HG02840 (cell line): ENCODE data around the gene SERPINA5.

Source experiments
- ATAC-seq: cut with Tn5 transposase; IDR thresholded peaks from one replicate; pipeline ENCODE4 v1.9.1; 2021; ENCODE audit warnings: mild to moderate bottlenecking, moderate library complexity, moderate number of reproducible peaks; ENCODE audit not compliant: unreplicated experiment, low FRiP score

Gene SERPINA5

GRCh38 chr14:94548999-94549985, 31.9 kb upstream of the SERPINA5 start:
- no peak for ATAC-seq

GRCh38 chr14:94550041-94550440, 31.2 kb upstream of the SERPINA5 start:
- no peak for ATAC-seq

DNA sequence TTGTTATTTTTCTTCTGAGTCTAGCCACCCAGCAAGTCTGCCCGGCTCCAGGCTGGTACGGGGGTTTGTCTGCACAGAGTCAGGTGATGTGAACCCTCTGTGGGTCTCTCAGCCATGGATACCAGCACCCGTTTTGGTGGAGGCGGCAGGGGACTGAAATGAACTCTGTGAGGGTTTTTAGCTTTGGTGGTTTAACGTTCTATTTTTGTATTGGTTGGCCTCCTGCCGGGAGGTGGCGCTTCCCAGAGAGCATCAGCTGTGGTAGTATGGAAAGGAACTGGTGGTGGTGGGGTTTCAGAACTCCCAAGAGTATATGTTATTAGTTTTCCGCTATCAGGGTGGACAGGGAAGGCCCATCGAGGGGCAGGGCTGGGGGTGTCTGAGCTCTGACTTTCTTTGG, 25.2 kb upstream of the SERPINA5 start:
- ATAC-seq, result no peak

GRCh38 chr14:94557327-94557726, 23.9 kb upstream of the SERPINA5 start:
- ATAC-seq, result no peak

GRCh38 chr14:94558842-94559241, 22.4 kb upstream of the SERPINA5 start:
- no peak for ATAC-seq

GRCh38 chr14:94559638-94560290, 21.5 kb upstream of the SERPINA5 start:
- no peak for ATAC-seq

GRCh38 chr14:94560291-94560665, 20.9 kb upstream of the SERPINA5 start:
- ATAC-seq, result no peak

DNA sequence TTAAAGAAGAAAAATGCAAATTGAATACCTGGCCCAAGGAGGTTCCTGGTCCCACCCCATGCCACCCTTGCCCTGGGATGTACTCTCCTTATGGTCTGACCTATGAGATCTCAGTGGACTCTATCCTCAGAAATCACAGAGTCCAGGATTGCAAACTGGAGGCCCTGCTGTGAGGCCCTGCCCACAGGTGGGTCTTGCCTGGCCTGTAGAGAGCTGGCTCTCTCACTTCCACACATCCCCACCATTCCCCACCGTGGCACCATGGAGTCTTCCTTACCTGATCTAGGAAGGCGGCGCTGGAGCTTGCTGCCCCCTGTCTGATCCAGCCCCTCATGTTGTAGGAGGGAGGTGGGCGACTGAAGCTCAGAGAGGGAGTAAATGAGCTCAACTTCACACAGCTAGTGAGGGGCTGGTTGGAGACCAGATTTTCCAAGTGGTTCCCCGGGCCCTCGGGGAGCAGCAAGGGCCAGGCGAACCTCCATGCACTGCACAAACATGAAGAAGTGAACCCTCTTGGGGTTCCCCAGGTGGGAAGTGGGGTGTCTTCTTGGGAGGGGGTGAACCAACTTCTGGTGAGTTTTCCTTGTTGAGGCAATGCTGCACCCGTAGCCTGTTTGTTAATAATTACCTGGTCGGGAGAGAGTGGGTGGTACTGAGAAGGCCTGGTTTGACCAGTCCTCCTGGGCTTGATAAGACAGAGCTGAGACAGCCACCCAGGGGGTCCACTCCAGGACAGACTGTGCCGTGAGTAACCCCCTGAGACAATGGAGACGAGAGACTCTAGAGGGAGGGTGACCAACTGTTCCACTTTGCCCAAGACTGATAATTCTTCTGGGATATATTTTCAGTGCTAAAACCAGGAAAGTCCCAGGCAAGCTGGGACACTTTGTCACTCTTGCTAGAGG, 20.2 kb upstream of the SERPINA5 start, which contains the start of gene SERPINA4:
TSS of gene SERPINA4 (plus strand) at position 692 of the 905 bp plus-strand sequence. CDS start 2,041 bp downstream, outside the sequence.
- ATAC-seq, result no peak

DNA sequence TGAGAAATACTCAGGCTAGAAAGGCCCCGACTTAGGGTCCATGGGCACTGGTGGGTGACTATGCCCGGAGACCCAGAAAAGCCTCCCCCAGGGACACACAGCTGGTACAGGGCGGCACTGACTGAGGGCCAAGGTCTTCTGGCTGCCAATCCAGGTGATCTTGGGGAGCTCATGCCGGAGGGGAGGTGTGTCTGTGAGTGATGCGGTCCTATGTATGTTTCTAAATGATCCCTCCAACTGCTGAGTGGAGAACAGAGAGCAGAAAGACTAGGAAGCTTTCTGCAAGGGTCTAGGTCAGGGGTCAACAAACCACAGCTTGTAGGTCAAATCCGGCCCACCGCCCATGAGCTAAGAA, 19.6 kb upstream of the SERPINA5 start:
- no peak for ATAC-seq

DNA sequence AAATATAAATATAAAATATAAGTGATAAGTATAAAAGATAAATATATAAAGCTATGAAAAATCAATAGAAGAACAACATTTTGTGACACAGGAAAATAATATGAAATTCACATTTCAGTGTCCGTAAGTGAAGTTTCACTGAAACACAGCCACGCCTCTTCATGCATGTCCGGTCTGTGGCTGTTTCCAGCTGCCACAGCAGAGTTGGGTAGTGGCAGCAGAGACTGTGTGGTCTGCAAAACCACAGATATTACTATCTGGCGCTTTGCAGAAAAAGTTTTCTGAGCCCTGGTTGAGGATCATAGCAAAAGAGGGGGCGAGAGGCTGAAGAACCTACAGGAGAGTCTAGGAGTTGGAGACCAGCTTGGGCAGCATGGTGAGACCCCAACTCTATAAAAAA, 19.2 kb upstream of the SERPINA5 start:
- ATAC-seq, result no peak

DNA sequence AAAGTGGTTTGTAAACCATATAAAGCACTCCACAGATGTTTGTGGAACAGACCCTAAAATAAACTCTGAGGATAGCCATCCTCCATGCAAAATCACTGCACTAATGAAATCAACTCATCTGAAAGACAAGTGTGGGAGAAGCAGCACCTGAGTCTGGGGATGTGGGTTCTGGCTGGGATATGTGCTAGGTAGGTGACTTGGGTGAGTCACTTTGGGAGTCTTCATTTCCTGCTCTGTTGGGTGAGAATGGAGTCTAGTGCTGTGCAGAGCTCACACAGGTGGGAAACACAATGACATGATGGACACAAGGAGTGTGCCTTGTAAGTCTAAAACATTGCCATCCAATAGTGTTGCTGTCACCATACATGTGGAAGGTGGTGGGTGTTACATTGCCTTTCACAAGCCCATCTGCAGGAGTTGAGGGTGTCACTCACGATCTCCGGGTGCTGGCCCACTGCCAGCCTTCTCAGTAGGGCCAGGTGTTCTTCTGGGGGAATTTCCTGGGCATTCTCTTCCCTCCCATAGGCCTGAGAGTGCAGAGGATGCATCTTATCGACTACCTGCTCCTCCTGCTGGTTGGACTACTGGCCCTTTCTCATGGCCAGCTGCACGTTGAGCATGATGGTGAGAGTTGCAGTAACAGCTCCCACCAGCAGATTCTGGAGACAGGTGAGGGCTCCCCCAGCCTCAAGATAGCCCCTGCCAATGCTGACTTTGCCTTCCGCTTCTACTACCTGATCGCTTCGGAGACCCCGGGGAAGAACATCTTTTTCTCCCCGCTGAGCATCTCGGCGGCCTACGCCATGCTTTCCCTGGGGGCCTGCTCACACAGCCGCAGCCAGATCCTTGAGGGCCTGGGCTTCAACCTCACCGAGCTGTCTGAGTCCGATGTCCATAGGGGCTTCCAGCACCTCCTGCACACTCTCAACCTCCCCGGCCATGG, 18.0 kb upstream of the SERPINA5 start:
- ATAC-seq, result no peak

GRCh38 chr14:94564381-94564780, 16.8 kb upstream of the SERPINA5 start:
- no peak for ATAC-seq

- ATAC-seq, result no peak
These were observed 13.0 kb upstream of the SERPINA5 start for GRCh38 chr14:94568186-94568585.

DNA sequence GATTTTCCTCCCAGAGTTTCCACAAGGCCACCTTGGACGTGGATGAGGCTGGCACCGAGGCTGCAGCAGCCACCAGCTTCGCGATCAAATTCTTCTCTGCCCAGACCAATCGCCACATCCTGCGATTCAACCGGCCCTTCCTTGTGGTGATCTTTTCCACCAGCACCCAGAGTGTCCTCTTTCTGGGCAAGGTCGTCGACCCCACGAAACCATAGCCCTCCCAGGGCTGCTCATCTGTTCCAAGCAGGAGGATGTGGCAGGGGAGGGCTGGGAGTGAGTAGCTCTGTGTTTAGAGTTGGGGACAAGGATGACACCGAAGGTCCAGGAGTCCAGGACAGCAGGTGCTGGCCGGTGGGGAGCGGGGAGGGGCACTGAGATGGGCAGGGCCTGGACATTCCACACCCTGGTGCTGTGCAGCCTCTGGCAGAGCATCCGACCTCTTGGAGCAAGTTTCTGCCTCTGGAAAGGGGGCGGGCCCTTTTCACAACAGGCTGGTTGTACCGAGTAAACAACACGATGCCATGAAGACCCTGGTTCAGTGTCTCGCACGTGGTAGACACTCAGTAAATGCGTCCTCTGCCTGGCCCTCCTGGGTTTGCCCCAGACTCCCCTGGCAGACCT, 11.7 kb upstream of the SERPINA5 start:
- ATAC-seq, result no peak

DNA sequence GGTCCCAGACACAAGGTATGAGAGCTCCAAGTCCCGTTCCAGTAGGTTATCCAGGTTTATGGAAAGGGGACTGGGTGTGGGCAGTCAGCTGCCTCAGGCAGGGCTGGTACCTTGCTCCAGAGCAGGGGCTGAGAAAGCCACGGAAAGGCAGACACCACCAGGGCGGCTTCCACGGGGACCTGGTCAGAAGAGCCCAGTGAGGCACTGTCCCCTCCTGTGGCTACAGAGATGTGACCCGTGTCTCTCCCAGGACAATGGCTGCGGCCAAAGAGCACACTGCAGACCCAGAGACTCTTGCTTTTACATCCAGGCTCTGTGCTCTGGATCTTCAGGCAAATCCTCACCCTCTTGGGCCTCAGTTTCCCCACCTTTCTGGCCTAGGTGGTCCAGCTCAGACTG, 11.2 kb upstream of the SERPINA5 start:
- no peak for ATAC-seq

- no peak for ATAC-seq
These were observed 10.8 kb upstream of the SERPINA5 start for GRCh38 chr14:94570440-94570839.

DNA sequence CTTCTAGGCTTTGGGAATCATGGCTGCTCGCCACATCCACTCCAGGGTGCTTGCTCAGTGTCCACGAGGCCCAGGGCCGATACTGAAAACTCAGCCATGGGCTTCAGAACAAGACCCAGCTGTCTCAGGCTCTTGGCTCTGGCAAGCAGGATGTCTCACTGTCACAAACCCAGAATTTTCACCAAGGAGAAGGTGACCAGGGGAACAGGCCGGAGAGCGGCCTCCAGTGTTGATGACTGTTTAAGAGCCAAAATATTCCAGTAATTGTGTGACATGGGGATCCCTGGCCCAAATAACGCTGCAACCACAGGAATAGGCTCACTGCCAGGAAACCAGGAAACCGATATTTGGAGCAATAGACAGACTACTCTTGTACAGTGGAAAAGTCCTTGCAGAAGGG, 9.8 kb upstream of the SERPINA5 start:
- no peak for ATAC-seq

GRCh38 chr14:94571950-94572349, 9.3 kb upstream of the SERPINA5 start:
- no peak for ATAC-seq

GRCh38 chr14:94572637-94573303, 8.5 kb upstream of the SERPINA5 start:
- ATAC-seq, result no peak
